ENCODE measurements around the gene DHRS7B. TPM values are rescaled to one million over a fixed set of nuclear protein-coding genes. Genes with fewer than 3 reads are reported as not detected.

DHRS7B gene
- total and polyA plus RNA-seq, 2 of the 13 experiments (the other 11 are each of a cell fraction or from before 2014, with no cell fraction given): 20.0 to 35.8 TPM

DNA sequence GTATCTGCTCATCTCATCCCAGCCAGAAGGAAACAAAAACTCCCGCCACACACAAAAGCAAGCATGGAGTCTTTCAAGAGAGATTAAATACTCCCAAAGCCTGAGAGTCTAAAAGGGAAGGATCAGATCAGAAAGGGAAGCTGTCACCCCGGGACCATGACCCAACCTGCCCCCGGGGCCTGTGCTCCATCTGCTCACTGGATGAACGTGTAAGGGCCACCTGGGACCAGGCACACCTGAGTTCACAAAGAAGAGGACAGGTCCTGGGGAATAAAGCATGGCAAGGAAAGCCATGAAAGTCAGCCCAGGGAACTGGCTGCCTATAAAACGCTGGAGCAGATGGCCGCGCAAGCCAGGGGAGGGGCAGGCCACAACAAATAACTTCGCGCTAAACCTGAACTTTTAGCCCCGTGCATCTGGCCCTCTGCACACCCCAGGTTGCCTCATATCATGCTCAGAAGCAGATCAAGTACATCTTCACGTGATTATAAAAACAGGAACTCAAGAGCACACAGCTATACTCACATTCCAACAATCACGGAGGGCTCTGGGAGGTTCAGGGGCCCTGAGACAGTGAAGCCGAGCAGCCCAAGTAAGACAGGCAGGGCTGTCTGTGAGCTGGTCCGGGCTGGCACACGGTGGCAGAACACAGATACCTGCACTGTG lies 83.8 kb downstream of the DHRS7B start (continued):
- TF ChIP-seq, protein P1, sequence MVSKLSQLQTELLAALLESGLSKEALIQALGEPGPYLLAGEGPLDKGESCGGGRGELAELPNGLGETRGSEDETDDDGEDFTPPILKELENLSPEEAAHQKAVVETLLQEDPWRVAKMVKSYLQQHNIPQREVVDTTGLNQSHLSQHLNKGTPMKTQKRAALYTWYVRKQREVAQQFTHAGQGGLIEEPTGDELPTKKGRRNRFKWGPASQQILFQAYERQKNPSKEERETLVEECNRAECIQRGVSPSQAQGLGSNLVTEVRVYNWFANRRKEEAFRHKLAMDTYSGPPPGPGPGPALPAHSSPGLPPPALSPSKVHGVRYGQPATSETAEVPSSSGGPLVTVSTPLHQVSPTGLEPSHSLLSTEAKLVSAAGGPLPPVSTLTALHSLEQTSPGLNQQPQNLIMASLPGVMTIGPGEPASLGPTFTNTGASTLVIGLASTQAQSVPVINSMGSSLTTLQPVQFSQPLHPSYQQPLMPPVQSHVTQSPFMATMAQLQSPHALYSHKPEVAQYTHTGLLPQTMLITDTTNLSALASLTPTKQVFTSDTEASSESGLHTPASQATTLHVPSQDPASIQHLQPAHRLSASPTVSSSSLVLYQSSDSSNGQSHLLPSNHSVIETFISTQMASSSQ (IDR thresholded peaks at IDR 0.05; ENCODE audit: low read depth): no peak
- TF ChIP-seq, protein P1 (CRISPR knock-in tag; IDR thresholded peaks at IDR 0.05; ENCODE audit: borderline replicate concordance): no peak

DNA sequence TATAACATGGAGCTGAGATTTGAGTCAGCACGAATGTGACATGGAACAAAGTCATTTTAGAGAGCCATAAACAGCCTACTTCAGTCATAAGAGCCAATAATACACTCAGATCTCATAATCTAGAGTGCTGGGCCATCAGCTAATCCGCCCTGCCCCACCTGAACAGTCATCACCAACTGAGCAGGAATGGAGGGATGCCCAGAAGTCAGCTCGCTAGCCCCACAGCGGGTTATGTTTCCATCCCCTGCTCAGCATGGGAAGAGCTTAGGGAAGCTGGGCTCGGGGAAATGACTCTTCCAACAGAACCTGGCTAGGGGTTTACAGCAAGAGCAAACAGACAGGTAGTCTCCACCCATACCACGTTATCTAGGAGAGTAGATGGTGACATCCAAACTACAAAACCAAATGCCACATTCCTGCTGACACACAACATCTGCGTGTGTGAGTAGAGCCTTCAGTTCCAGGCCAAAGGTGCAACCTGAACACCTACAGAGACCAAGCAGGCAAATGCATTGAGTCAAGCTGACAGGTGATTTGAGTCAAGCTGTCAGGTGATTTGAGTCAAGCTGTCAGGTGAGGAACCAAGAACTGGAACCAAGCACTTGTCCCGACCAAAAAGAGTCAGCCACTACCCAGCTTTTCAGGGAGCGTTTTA lies 85.2 kb downstream of the DHRS7B start:
- intact Hi-C loops (cut with micrococcal nuclease; ENCODE audit: unreplicated experiment) (no loop called here), in situ Hi-C loops (cut with HindIII; ENCODE audit: extremely low pct_ligation_motif_present, low pct_unique_long_range_greater_than_20kb) (no loop called here)
- WGBS (ENCODE audit: low lambda C conversion rate): 76% methylated on average over 8 of the region's 9 CpGs
- H2AFZ ChIP-seq (ENCODE audit: low read length): no peak overlapping the region
- no TSS peak for BruUV-seq (replicated peaks)
- ChIA-PET CTCF (ENCODE audit: low intra/inter-chr PET ratio, low total read pairs) (no interaction called here), POLR2A (interaction anchor here (2.8 kb wide), 1 partner anchor 169 kb away, joined by 8 read pairs; the partner anchor contains the start of gene USP22)
- no peak for FAIRE-seq
- peaks cover 75% of the 10 kb centered on the region for H3K79me2 ChIP-seq (ENCODE audit: insufficient read depth, low read length)
- peak overlapping the region; percentile 96; the same call in 1 of the 2 replicates for H3K9ac ChIP-seq (ENCODE audit: insufficient read depth, low read depth, low read length)
- no peak for ATAC-seq
- no peaks in the 10 kb centered on the region; a peak in 1 of 5 replicates for H3K27me3 ChIP-seq (ENCODE audit: control insufficient read depth in 1 of 2, insufficient read depth in 2 of 2, low read length in 2 of 2)
- peaks cover 8 to 33% of the 10 kb centered on the region in 2 experiments; a peak in 4 of 5 replicates for H3K36me3 ChIP-seq (replicated peaks in 1 of 2; ENCODE audit: control insufficient read depth in 1 of 2, insufficient read depth in 2 of 2, low read length in 2 of 2)
- H3K4me1 ChIP-seq (ENCODE audit: insufficient read depth, low read length): peaks cover 48% of the 10 kb centered on the region
- peaks cover 37% of the 10 kb centered on the region for H4K20me1 ChIP-seq (ENCODE audit: insufficient read depth, low read length)
- peak overlapping the region; percentile 93 for H3K4me2 ChIP-seq (ENCODE audit: low read depth, low read length)
- no peak overlapping the region for H3K27ac ChIP-seq (ENCODE audit: extremely low read length, insufficient read depth, low read length)
- no peak for DNase-seq (ENCODE audit: low spot score)
- no peaks in the 10 kb centered on the region for H3K9me3 ChIP-seq (ENCODE audit: low read length)
- TF ChIP-seq TOPORS (CRISPR knock-in tag; IDR thresholded peaks at IDR 0.05) (no peak), ZNF605 (CRISPR knock-in tag; IDR thresholded peaks at IDR 0.05) (0 out of 2 replicates have a peak, but pooled peaks have one; percentile 21)
- H3K4me3 ChIP-seq (replicated peaks in 1 of 3; ENCODE audit: insufficient read depth in 1 of 3, low read depth in 2 of 3, low read length in 3 of 3): peak overlapping the region; percentile 83 to 99 (median 96); a peak in 5 of 6 replicates
